HG03439 (cell line): ENCODE measurements around the gene GOPC.

Experiments used
- ATAC-seq: cut with Tn5 transposase; IDR thresholded peaks from one replicate; pipeline ENCODE4 v1.9.1; 2021; ENCODE audit warnings: mild to moderate bottlenecking, moderate library complexity; ENCODE audit not compliant: unreplicated experiment

The GOPC gene

DNA sequence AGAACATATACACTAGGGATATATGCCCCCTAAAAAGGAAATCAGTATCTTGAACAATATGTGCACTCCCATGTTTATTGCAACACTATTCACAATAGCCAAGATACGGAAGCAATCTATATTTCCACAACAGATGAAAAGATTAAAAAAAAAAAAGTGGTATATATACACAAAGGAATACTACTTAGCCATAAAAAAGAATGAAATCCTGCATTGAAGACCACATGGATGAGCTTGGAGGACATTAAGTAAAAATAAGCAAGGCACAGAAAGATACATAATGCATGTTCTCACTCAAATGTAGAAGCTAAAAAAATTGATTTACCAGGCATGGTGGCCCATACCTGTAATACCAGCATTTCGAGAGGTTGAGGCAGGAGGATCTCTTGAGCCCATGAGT, 4.6 kb downstream of the GOPC start:
- no peak for ATAC-seq

DNA sequence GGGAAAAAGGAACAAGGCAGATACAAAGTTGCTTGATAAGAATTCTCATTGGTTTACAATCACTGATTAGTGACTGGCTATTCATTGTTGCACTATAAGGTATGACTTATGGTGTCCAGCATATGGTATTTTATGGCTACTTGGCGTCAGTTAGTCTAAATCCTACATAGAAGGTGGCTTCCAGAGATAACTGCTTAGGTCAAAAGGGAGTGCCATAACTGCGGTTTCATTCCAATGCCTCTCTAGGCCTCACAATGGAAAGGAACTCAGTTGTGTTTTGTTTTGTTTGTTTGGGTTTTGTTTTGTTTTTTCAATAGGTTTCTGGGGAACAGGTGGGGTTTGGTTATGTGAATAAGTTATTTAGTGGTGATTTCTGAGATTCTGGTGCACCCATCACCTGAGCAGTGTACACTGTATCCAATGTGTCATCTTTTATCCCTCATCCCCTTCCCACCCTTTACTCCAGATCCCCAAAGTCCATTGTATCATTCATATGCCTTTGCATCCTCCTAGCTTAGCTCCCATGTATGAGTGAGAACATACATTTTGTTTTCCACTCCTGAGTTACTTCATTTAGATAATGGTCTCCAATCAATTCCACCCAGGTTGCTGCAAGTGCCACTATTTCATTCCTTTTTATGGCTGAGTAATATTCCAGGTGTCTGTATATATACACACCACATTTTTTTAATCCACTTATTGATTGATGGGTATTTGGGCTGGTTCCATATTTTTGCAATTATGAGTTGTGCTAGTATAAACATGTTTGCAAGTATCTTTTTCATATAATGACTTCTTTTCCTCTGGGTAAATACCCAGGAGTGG, 7.0 kb downstream of the GOPC start:
- no peak for ATAC-seq

GRCh38 chr6:117592983-117593759, 9.1 kb downstream of the GOPC start:
- no peak for ATAC-seq

DNA sequence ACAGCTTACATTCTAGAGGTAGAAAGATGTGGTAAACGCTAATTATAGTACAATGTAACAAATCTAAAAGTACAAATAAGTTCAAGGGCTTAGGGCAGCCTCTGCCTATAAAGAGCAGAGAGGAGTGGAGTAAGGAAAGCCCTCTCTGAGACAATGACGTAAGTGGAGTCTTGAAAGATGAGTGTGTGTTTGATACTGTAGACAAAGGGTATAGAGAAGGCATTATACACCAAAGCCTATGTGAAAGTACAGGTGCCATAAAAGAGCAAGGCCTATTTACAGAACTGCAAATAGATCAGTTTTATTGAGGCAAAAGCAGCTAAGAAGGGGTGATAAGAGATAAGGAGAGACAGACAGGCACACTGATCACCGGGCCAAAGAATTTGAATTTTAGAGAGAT, 10.9 kb downstream of the GOPC start:
- ATAC-seq, result no peak

- ATAC-seq, result no peak
Observed at GRCh38 chr6:117590447-117590846, 11.9 kb downstream of the GOPC start.

- ATAC-seq, result no peak
Observed at GRCh38 chr6:117585647-117586046, 16.7 kb downstream of the GOPC start.

DNA sequence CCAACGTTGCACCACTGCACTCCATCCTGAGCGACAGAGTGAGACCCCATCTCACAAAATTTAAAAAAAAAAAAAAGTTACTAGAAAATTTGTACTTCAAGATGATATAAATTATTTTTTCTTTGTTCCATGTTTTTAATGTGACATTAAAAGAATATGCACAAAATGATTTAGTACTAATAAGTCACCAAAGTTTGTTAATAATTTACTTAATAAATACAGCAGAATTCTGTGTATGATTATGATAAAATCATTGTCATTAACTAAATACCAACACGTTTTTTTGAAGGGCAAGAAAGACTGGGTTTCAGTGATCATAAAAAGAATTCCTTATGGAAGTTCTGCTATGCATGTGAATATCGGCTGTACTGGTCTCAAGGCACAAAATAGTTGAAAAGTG, 28.1 kb downstream of the GOPC start:
- ATAC-seq, result no peak

DNA sequence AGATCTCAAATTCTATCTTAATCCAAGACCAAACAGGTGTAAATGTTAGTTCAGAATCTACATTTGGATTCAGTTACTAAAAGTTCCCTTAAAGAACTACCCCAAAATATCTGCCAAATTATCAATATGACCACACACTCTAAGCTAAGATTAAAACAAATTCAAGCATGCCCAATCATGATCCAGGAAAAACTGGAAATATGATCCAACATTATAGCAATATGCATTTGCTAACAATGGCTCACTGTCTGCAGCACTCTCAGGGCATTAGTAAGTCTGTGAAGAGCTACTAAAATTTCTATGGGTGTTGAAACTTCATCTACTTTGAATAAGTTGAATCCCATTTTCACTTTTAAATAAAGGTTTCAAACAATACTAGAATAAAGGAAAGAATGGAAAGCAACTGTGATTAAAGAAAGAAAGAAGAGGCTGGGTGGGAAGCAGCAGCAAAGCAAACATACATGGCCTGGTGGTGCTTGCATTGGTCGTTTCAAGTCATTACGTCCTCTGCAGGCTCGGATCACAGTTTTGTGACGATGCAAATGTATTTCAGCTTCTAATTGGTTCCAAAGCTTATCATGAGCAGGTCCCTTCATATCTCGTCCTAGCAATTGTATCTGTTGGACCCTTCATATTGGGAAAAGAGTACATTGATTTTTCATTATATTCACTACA, 29.2 kb downstream of the GOPC start:
- ATAC-seq, result no peak

GRCh38 chr6:117568831-117569410, 33.4 kb downstream of the GOPC start:
- no peak for ATAC-seq

DNA sequence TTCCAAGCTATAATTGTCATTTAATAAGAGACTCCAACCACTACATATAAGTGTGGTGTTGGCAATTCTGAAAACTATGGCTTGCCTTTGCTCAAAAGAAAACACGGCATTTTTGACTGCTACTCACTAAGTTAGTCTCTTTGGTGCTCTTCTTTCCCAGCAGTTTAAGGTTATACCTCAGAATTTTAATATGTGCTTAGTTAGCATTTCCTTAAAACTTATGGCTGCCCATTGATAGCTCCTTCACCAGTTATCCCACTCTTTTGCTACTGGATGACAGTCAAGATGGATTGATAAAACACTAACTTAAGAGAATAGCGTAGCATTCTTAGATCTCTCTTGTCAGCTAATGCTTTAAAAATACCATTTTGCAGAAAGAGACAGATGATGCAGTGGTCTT, 34.1 kb downstream of the GOPC start:
- ATAC-seq, result no peak

- ATAC-seq, result no peak
Observed at GRCh38 chr6:117564681-117565080, 37.6 kb downstream of the GOPC start.

DNA sequence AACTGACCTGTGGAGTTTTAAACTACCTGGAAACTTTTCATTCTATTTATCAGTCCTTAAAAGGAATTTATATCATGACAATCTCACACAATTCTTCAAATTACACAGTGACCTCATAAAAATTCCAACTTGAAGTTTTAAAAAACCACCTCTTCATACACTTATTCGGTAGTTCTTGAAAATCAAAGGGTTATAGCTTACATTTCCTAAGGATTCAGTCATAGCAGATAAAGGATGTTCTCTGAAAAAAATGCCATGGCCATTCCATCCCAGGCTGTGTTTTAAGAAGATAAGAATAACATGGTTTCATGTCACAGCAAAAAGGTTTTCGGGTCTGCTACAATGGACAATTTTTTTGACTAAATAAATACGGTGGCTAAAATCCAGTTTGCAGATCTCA, 41.2 kb downstream of the GOPC start:
- ATAC-seq, result no peak

DNA sequence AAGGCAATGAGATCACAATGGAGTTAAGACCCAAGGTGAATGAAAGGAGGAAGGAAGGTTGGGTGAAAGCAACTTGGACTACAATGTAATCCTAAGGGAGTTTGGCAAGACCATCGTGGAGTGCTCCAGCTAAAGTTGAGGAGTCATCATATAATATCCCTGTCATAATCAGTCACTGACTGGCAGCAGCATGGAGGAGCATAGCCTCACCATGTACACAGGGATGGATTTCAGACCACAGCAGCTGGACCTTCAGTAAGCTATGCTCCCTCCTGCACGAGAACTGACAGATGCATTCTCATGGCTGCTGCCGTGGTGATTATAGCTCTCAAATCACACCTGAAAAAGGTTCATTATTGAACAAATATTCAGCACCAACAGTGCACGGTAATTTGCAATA, 43.0 kb downstream of the GOPC start:
- no peak for ATAC-seq

DNA sequence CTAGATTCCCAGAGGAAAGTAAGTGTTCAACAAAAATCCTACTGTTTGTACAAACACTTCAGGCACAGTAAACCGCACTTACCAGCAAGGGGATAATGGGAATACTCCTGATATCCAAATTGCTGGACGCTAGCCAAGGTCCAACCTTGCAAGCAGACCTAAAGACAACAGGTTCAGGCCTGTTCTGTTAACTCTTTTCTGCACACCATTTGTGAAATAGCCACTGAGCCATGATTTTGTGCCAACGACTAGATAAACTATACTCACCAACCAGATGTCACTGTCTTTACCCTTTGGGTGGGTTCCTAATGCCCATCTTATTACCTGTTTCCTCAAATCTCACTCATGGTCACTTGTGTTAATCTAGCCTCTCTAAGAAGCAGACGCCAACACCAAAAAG, 43.5 kb downstream of the GOPC start:
- no peak for ATAC-seq

DNA sequence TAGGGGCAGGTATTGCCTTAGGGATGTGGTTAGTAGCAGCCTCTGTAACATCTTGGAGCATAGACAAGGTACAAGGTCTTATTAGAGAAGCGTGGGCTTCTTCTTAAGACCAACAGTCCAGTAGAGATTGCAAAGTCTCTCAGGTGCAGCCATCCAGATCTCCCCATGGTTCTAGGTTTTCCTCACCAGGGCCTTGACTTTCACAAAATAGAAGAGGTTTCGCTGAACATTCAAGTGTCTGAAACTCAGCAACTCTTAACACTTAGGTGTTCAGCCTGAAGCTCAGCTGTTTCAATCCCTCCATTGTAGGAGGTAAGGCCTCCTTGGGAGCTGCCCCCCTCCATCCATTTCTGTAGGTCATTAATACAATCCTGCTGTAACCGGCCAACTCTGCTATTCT, 44.4 kb downstream of the GOPC start:
- no peak for ATAC-seq

GRCh38 chr6:117555882-117556498, 46.3 kb downstream of the GOPC start:
- no peak for ATAC-seq

DNA sequence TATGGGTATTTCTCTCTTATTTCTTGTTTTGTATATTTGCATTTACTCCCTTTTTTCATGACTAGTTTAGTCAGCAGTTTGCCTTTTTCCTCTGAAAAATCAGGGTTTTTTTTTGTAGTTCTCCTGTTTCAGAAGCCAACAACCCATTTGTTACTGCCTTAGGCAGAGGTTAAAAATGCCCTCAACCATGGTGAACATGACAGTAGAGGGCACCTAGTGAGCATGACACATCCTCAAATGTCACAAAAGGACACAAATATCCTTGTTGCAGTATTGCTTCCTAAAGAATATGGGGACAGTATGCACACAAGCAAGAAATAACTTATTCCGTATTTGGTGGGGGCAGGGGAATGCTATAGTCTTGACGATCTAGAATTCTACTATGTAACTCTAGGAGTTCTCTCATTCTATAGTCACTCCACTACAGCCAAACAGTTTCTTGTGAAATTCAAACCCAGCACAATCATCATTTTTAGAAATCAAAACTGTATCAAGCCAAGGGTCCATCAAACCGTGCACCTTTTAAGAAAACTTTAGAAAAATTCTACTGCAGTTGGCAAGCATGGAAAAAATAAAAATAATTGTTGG, 47.0 kb downstream of the GOPC start:
- no peak for ATAC-seq

DNA sequence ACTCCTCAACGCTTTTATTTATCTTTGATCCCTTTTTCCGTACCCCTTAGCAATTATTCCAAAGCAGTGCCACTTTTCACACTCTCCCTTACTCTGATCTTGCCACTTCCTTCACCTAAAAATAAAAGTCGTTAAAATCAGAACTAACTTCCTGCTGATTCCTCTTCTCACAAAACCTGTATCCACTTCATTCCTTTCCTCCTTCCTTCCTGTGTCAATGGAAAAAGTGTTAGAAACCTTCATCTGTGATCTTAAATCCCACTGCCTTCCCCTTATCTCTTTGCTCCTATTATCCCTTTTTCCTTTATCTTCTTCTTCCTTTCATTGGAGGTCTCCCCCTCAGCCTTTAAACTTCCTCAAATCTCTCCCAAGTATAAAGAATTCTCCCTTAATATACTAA, 49.2 kb downstream of the GOPC start:
- no peak for ATAC-seq

- ATAC-seq, result no peak
Observed at GRCh38 chr6:117552618-117553017, 49.7 kb downstream of the GOPC start.

- ATAC-seq, result no peak
Observed at GRCh38 chr6:117550618-117551242, 51.6 kb downstream of the GOPC start.
